ENCODE data around the gene PHKA2. TPM values are rescaled to one million over a fixed set of nuclear protein-coding genes. Genes with fewer than 3 reads are reported as not detected.

The PHKA2 gene
- total RNA-seq, 1 donor from 2014 or later: 18.1 TPM

GRCh38 chrX:18896680-18897544, 87.0 kb downstream of the PHKA2 start:
- TF ChIP-seq, protein P1, sequence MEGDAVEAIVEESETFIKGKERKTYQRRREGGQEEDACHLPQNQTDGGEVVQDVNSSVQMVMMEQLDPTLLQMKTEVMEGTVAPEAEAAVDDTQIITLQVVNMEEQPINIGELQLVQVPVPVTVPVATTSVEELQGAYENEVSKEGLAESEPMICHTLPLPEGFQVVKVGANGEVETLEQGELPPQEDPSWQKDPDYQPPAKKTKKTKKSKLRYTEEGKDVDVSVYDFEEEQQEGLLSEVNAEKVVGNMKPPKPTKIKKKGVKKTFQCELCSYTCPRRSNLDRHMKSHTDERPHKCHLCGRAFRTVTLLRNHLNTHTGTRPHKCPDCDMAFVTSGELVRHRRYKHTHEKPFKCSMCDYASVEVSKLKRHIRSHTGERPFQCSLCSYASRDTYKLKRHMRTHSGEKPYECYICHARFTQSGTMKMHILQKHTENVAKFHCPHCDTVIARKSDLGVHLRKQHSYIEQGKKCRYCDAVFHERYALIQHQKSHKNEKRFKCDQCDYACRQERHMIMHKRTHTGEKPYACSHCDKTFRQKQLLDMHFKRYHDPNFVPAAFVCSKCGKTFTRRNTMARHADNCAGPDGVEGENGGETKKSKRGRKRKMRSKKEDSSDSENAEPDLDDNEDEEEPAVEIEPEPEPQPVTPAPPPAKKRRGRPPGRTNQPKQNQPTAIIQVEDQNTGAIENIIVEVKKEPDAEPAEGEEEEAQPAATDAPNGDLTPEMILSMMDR (IDR thresholded peaks at IDR 0.05; ENCODE audit: insufficient read depth, low read length, poor library complexity, severe bottlenecking): no peak
- Histone ChIP-seq H3K27me3 (ENCODE audit: control insufficient read depth, insufficient read depth, low read length) (no peaks in the 10 kb centered on the region), H3K4me3 (ENCODE audit: low read depth, low read length) (no peak overlapping the region), H3K36me3 (ENCODE audit: control insufficient read depth, insufficient read depth, low read length) (no peaks in the 10 kb centered on the region)
- DNase-seq (ENCODE audit: low read depth): no peak

- no peak overlapping the region for H3K4me3 ChIP-seq (ENCODE audit: low read depth, low read length)
- TF ChIP-seq, protein P1 (IDR thresholded peaks at IDR 0.05; ENCODE audit: insufficient read depth, low read length, poor library complexity, severe bottlenecking): no peak
- H3K36me3 ChIP-seq (ENCODE audit: control insufficient read depth, insufficient read depth, low read length): no peaks in the 10 kb centered on the region
- DNase-seq (ENCODE audit: low read depth): no peak
- H3K27me3 ChIP-seq (ENCODE audit: control insufficient read depth, insufficient read depth, low read length): no peaks in the 10 kb centered on the region
Measured at GRCh38 chrX:18895189-18895951, 88.5 kb downstream of the PHKA2 start.

DNA sequence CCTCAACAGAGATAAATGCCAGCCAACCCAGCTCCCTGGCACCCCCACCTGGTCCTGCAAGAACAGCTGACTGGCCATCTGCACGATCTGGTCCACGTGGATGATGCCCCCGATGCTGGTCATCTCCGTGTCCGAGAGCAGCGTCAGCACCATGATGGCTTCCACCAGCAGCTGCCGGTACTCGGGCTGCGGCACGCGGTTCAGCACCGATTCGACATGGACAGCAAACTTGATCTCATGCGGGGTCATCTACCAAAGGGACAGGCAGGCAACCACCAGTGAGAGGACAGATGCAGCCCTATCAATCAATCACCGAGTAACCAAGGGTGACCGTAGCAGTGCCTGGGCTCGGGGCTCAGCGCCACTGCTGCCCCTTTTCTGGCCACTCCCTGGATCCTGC, 89.8 kb downstream of the PHKA2 start:
- Histone ChIP-seq H3K27me3 (ENCODE audit: control insufficient read depth, insufficient read depth, low read length) (no peaks in the 10 kb centered on the region), H3K4me3 (ENCODE audit: low read depth, low read length) (no peak overlapping the region), H3K36me3 (ENCODE audit: control insufficient read depth, insufficient read depth, low read length) (no peaks in the 10 kb centered on the region)
- DNase-seq (ENCODE audit: low read depth): no peak
- TF ChIP-seq, protein P1 (IDR thresholded peaks at IDR 0.05; ENCODE audit: insufficient read depth, low read length, poor library complexity, severe bottlenecking): no peak

GRCh38 chrX:18893536-18893935, 90.4 kb downstream of the PHKA2 start:
- TF ChIP-seq, protein P1 (IDR thresholded peaks at IDR 0.05; ENCODE audit: insufficient read depth, low read length, poor library complexity, severe bottlenecking): no peak
- Histone ChIP-seq H3K36me3 (ENCODE audit: control insufficient read depth, insufficient read depth, low read length) (no peaks in the 10 kb centered on the region), H3K4me3 (ENCODE audit: low read depth, low read length) (no peak overlapping the region), H3K27me3 (ENCODE audit: control insufficient read depth, insufficient read depth, low read length) (no peaks in the 10 kb centered on the region)
- no peak for DNase-seq (ENCODE audit: low read depth)

DNA sequence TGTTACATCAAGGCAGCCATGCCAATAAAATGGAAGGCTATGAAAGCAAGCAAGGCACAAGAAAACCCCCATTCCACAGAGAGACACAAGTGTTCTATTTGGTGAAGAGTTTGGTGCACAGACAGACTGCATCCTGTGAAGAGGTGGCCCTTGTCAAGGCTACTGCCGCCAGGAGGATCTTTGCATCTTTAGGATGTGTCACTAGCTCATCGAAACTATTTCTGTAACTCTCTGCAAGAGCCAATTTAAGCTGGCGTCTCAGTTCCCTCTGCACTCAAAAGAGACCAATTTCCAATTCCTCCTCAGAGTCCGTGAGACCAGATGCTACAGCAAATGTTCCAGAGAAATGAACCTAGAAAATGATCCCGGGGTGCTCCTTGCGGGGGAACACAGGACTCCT, 91.0 kb downstream of the PHKA2 start:
- no peak overlapping the region for H3K4me3 ChIP-seq (ENCODE audit: low read depth, low read length)
- H3K36me3 ChIP-seq (ENCODE audit: control insufficient read depth, insufficient read depth, low read length): no peaks in the 10 kb centered on the region
- TF ChIP-seq, protein P1 (IDR thresholded peaks at IDR 0.05; ENCODE audit: insufficient read depth, low read length, poor library complexity, severe bottlenecking): no peak
- H3K27me3 ChIP-seq (ENCODE audit: control insufficient read depth, insufficient read depth, low read length): no peaks in the 10 kb centered on the region
- no peak for DNase-seq (ENCODE audit: low read depth)

All from kidney epithelial cell (primary cell).